ENCODE data around the gene MAB21L4. TPM values are rescaled to one million over a fixed set of nuclear protein-coding genes. Genes with fewer than 3 reads are reported as not detected.

MAB21L4 gene
- total RNA-seq, 2 experiments from 2014 or later, result not detected

- ChIA-PET CTCF (ENCODE audit: unreplicated experiment) (no interaction called here), POLR2A (no interaction called here)
- BruUV-seq (replicated peaks), result no TSS peak
Observed at GRCh38 chr2:240885566-240885965, 10.4 kb downstream of the MAB21L4 start.

GRCh38 chr2:240884745-240885144 is 11.2 kb downstream of the MAB21L4 start:
- Histone ChIP-seq H3K4me1 (ENCODE audit: insufficient read depth, low read length, poor library complexity, severe bottlenecking) (no peaks in the 10 kb centered on the region), H4K20me1 (ENCODE audit: insufficient read depth, low read length) (no peaks in the 10 kb centered on the region), H2AFZ (ENCODE audit: low read length) (no peak overlapping the region), H3K27ac (ENCODE audit: low read depth, low read length, poor library complexity, severe bottlenecking) (no peak overlapping the region), H3K9me2 (ENCODE audit: insufficient read depth, low read length) (no peaks in the 10 kb centered on the region), H3K9me3 (ENCODE audit: low read length) (no peaks in the 10 kb centered on the region), H3K4me3 (ENCODE audit: low read depth, low read length, poor library complexity, severe bottlenecking) (no peak overlapping the region), H3K4me2 (ENCODE audit: low read length) (no peak overlapping the region), H3K79me2 (ENCODE audit: insufficient read depth, low read depth, low read length) (no peaks in the 10 kb centered on the region), H3K36me3 (ENCODE audit: insufficient read depth, low read length) (no peaks in the 10 kb centered on the region)
- BruUV-seq (replicated peaks), result no TSS peak
- intact Hi-C loops (cut with micrococcal nuclease; ENCODE audit: unreplicated experiment), result no loop called here
- POLR2A ChIA-PET, result no interaction called here
- TF ChIP-seq, protein P1, sequence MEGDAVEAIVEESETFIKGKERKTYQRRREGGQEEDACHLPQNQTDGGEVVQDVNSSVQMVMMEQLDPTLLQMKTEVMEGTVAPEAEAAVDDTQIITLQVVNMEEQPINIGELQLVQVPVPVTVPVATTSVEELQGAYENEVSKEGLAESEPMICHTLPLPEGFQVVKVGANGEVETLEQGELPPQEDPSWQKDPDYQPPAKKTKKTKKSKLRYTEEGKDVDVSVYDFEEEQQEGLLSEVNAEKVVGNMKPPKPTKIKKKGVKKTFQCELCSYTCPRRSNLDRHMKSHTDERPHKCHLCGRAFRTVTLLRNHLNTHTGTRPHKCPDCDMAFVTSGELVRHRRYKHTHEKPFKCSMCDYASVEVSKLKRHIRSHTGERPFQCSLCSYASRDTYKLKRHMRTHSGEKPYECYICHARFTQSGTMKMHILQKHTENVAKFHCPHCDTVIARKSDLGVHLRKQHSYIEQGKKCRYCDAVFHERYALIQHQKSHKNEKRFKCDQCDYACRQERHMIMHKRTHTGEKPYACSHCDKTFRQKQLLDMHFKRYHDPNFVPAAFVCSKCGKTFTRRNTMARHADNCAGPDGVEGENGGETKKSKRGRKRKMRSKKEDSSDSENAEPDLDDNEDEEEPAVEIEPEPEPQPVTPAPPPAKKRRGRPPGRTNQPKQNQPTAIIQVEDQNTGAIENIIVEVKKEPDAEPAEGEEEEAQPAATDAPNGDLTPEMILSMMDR (conservative IDR thresholded peaks at IDR 0.05; ENCODE audit: low read length), result no peak
- TF ChIP-seq EZH2phosphoT487 (IDR thresholded peaks at IDR 0.05; ENCODE audit: borderline replicate concordance, low read depth, low read length), result no peak
- DNase-seq (ENCODE audit: low spot score), result no peak
- CTCF ChIA-PET (ENCODE audit: unreplicated experiment), result no interaction called here

More at GRCh38 chr2:240885566-240885965, 10.4 kb downstream of the MAB21L4 start:
- Histone ChIP-seq H3K9me2 (ENCODE audit: insufficient read depth, low read length) (no peaks in the 10 kb centered on the region), H3K27ac (ENCODE audit: low read depth, low read length, poor library complexity, severe bottlenecking) (no peak overlapping the region), H3K4me1 (ENCODE audit: insufficient read depth, low read length, poor library complexity, severe bottlenecking) (no peaks in the 10 kb centered on the region), H3K79me2 (ENCODE audit: insufficient read depth, low read depth, low read length) (no peaks in the 10 kb centered on the region), H3K9me3 (ENCODE audit: low read length) (no peaks in the 10 kb centered on the region), H4K20me1 (ENCODE audit: insufficient read depth, low read length) (no peaks in the 10 kb centered on the region), H3K36me3 (ENCODE audit: insufficient read depth, low read length) (no peaks in the 10 kb centered on the region), H2AFZ (ENCODE audit: low read length) (no peak overlapping the region), H3K4me3 (ENCODE audit: low read depth, low read length, poor library complexity, severe bottlenecking) (no peak overlapping the region), H3K4me2 (ENCODE audit: low read length) (no peak overlapping the region)
- no peak for DNase-seq (ENCODE audit: low spot score)
- TF ChIP-seq, protein P1 (conservative IDR thresholded peaks at IDR 0.05; ENCODE audit: low read length), result no peak
- no peak for TF ChIP-seq EZH2phosphoT487 (IDR thresholded peaks at IDR 0.05; ENCODE audit: borderline replicate concordance, low read depth, low read length)
- intact Hi-C loops (cut with micrococcal nuclease; ENCODE audit: unreplicated experiment), result no loop called here

GRCh38 chr2:240884221-240884620 is 11.7 kb downstream of the MAB21L4 start:
- Histone ChIP-seq H4K20me1 (ENCODE audit: insufficient read depth, low read length) (no peaks in the 10 kb centered on the region), H3K4me3 (ENCODE audit: low read depth, low read length, poor library complexity, severe bottlenecking) (no peak overlapping the region), H3K27ac (ENCODE audit: low read depth, low read length, poor library complexity, severe bottlenecking) (no peak overlapping the region), H3K79me2 (ENCODE audit: insufficient read depth, low read depth, low read length) (no peaks in the 10 kb centered on the region), H3K9me2 (ENCODE audit: insufficient read depth, low read length) (no peaks in the 10 kb centered on the region), H3K36me3 (ENCODE audit: insufficient read depth, low read length) (no peaks in the 10 kb centered on the region), H3K4me2 (ENCODE audit: low read length) (no peak overlapping the region), H2AFZ (ENCODE audit: low read length) (no peak overlapping the region), H3K9me3 (ENCODE audit: low read length) (no peaks in the 10 kb centered on the region), H3K4me1 (ENCODE audit: insufficient read depth, low read length, poor library complexity, severe bottlenecking) (no peaks in the 10 kb centered on the region)
- POLR2A ChIA-PET, result no interaction called here
- intact Hi-C loops (cut with micrococcal nuclease; ENCODE audit: unreplicated experiment), result no loop called here
- CTCF ChIA-PET (ENCODE audit: unreplicated experiment), result no interaction called here
- TF ChIP-seq EZH2phosphoT487 (IDR thresholded peaks at IDR 0.05; ENCODE audit: borderline replicate concordance, low read depth, low read length), result no peak
- TF ChIP-seq, protein P1 (conservative IDR thresholded peaks at IDR 0.05; ENCODE audit: low read length), result no peak
- DNase-seq (ENCODE audit: low spot score), result no peak
- BruUV-seq (replicated peaks), result no TSS peak

Data from OCI-LY7 (cell line).